GM12873 (cell line): ENCODE data around the gene MCUB.

Experiments
- CTCF ChIP-seq: IDR thresholded peaks from 2 replicates; pipeline ENCODE4 v1.5.1; 2012; ENCODE audit warnings: low read depth, mild to moderate bottlenecking, moderate library complexity, low read length, control low read depth; ENCODE audit not compliant: insufficient read depth; ENCODE audit errors: missing control alignments

MCUB gene

GRCh38 chr4:109645874-109646710, 86.0 kb downstream of the MCUB start:
- TF ChIP-seq CTCF, result no peak

GRCh38 chr4:109648266-109648996, 88.4 kb downstream of the MCUB start:
- TF ChIP-seq CTCF, result no peak

- no peak for TF ChIP-seq CTCF
These were observed 89.0 kb downstream of the MCUB start for GRCh38 chr4:109648997-109649575.

- no peak for TF ChIP-seq CTCF
These were observed 89.8 kb downstream of the MCUB start for GRCh38 chr4:109649872-109650271.

- no peak for TF ChIP-seq CTCF
These were observed 95.3 kb downstream of the MCUB start for GRCh38 chr4:109655396-109655795.

- TF ChIP-seq CTCF, result no peak
These were observed 97.9 kb downstream of the MCUB start for GRCh38 chr4:109657854-109658418.
